Measurements from ENCODE around the gene DAGLA. TPM values are rescaled to one million over a fixed set of nuclear protein-coding genes. Genes with fewer than 3 reads are reported as not detected.

Gene DAGLA
- total and polyA plus RNA-seq, 2 donors (not counting 1 experiment from before 2014, with no cell fraction given), result 0.06 TPM; not detected in 1

DNA sequence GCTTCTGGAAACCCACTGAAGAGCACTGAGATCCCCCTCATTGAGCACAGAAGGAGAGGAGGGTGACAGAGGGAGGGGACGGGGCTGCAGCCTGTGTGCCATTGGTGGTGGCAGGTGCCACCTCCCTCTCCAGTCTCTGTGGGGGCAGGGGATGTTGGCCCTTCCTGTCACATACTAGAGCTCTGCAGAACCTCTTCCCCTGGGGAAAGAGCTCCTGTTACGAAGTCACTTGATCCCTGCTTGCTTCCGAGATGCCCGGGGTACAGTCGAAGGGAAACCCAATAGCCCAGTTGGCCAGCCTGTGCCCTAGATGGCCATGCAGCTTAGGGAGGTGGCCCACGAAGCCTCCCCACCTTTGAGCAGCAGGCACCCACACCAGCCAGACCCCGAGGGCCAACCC, 29.4 kb downstream of the DAGLA start:
- no peak for DNase-seq
- H3K27me3 Mint-ChIP-seq, result peaks cover 13% of the 10 kb centered on the region
- Histone ChIP-seq H3K4me3 (ENCODE audit: control extremely low read depth in 1 of 5, extremely low read depth in 1 of 5, insufficient read depth in 1 of 5, low read depth in 2 of 5, low read length in 4 of 5) (no peak overlapping the region), H4K20me1 (ENCODE audit: control insufficient read depth, insufficient read depth, low read length, poor library complexity, severe bottlenecking) (no peaks in the 10 kb centered on the region), H2AFZ (ENCODE audit: insufficient read depth, low read depth, low read length, poor library complexity, severe bottlenecking) (no peak overlapping the region), H3K79me2 (ENCODE audit: control insufficient read depth, insufficient read depth, low read length) (no peaks in the 10 kb centered on the region), H3K4me2 (replicated peaks; ENCODE audit: low read depth, low read length, poor library complexity, severe bottlenecking) (no peak overlapping the region), H3K36me3 (replicated peaks in 1 of 2; ENCODE audit: control extremely low read depth in 1 of 2, control insufficient read depth in 1 of 2, extremely low read depth in 1 of 2, insufficient read depth in 2 of 2, low read length in 1 of 2) (no peaks in the 10 kb centered on the region), H3K27me3 (replicated peaks in 1 of 4; ENCODE audit: control extremely low read depth in 1 of 4, control insufficient read depth in 3 of 4, insufficient read depth in 4 of 4, low read length in 3 of 4) (no peaks in the 10 kb centered on the region), H3K9me3 (ENCODE audit: control extremely low read depth in 1 of 3, control insufficient read depth in 2 of 3, insufficient read depth in 1 of 3, low read length in 2 of 3) (peaks cover 0 to 2% (median 0%) of the 10 kb centered on the region in 3 donors), H3K9ac (ENCODE audit: low read length) (no peak overlapping the region), H3K27ac (ENCODE audit: low read length in 2 of 2) (no peak overlapping the region), H3K4me1 (ENCODE audit: control insufficient read depth in 2 of 2, insufficient read depth in 2 of 2, low read length in 2 of 2) (no peaks in the 10 kb centered on the region)
- no peaks in the 10 kb centered on the region for H3K4me1 Mint-ChIP-seq
- ChIA-PET POLR2A (no interaction called here), CTCF (no interaction called here)
- ATAC-seq (ENCODE audit: low read depth), result no peak
- intact Hi-C loops (cut with micrococcal nuclease), result no loop called here
- no peak for TF ChIP-seq EZH2 (IDR thresholded peaks at IDR 0.05; ENCODE audit: borderline replicate concordance, insufficient read depth, low read depth, low read length, poor library complexity, severe bottlenecking)
- H3K4me3 Mint-ChIP-seq, result no peak overlapping the region
- 48% methylated on average over 5 of the region's 7 CpGs for WGBS (ENCODE audit: insufficient coverage)
- no peaks in the 10 kb centered on the region for H3K9me3 Mint-ChIP-seq (ENCODE audit: insufficient read depth)
- no peak overlapping the region for H3K27ac Mint-ChIP-seq

DNA sequence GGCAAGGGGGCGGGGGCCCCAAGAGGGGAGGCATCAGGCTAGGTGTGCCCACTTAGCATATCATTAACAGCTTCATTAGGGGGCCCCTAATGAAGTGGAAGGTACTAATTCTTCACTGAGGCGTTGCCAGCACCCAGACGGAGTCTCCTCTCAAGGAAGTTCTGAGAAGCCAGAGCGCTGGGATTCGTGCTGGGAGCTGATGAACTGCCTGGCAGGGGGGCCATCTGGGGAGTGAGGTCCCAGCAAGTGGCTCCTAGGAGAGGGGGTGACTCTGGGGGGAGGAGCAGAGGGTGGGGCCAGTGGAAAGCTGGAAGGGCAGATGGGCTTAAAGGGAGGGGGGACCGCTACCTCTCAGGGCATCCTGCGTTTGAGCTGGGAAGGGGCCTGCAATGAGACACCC, 29.8 kb downstream of the DAGLA start:
- no peak overlapping the region for H3K4me3 ChIP-seq (ENCODE audit: control extremely low read depth in 1 of 5, extremely low read depth in 1 of 5, insufficient read depth in 1 of 5, low read depth in 2 of 5, low read length in 4 of 5)
- H3K9ac ChIP-seq (ENCODE audit: low read length), result no peak overlapping the region
- Mint-ChIP-seq H3K27me3 (peaks cover 13% of the 10 kb centered on the region), H3K9me3 (ENCODE audit: insufficient read depth) (no peaks in the 10 kb centered on the region), H3K4me3 (no peak overlapping the region), H3K4me1 (no peaks in the 10 kb centered on the region), H3K27ac (no peak overlapping the region)
- WGBS (ENCODE audit: insufficient coverage), result 89% methylated on average over 6 of the region's 7 CpGs
- H3K27ac ChIP-seq (ENCODE audit: low read length in 2 of 2), result no peak overlapping the region
- H3K27me3 ChIP-seq (replicated peaks in 1 of 4; ENCODE audit: control extremely low read depth in 1 of 4, control insufficient read depth in 3 of 4, insufficient read depth in 4 of 4, low read length in 3 of 4), result no peaks in the 10 kb centered on the region
- ChIA-PET CTCF (no interaction called here), POLR2A (no interaction called here)
- H3K4me1 ChIP-seq (ENCODE audit: control insufficient read depth in 2 of 2, insufficient read depth in 2 of 2, low read length in 2 of 2), result no peaks in the 10 kb centered on the region
- no peaks in the 10 kb centered on the region for H3K79me2 ChIP-seq (ENCODE audit: control insufficient read depth, insufficient read depth, low read length)
- ATAC-seq (ENCODE audit: low read depth) (no peak), DNase-seq (no peak)
- intact Hi-C loops (cut with micrococcal nuclease), result no loop called here
- H2AFZ ChIP-seq (ENCODE audit: insufficient read depth, low read depth, low read length, poor library complexity, severe bottlenecking), result no peak overlapping the region
- peaks cover 0 to 2% (median 0%) of the 10 kb centered on the region in 3 donors for H3K9me3 ChIP-seq (ENCODE audit: control extremely low read depth in 1 of 3, control insufficient read depth in 2 of 3, insufficient read depth in 1 of 3, low read length in 2 of 3)
- H3K36me3 ChIP-seq (replicated peaks in 1 of 2; ENCODE audit: control extremely low read depth in 1 of 2, control insufficient read depth in 1 of 2, extremely low read depth in 1 of 2, insufficient read depth in 2 of 2, low read length in 1 of 2), result no peaks in the 10 kb centered on the region
- no peak overlapping the region for H3K4me2 ChIP-seq (replicated peaks; ENCODE audit: low read depth, low read length, poor library complexity, severe bottlenecking)
- no peak for TF ChIP-seq EZH2 (IDR thresholded peaks at IDR 0.05; ENCODE audit: borderline replicate concordance, insufficient read depth, low read depth, low read length, poor library complexity, severe bottlenecking)
- TF ChIP-seq, protein P1, sequence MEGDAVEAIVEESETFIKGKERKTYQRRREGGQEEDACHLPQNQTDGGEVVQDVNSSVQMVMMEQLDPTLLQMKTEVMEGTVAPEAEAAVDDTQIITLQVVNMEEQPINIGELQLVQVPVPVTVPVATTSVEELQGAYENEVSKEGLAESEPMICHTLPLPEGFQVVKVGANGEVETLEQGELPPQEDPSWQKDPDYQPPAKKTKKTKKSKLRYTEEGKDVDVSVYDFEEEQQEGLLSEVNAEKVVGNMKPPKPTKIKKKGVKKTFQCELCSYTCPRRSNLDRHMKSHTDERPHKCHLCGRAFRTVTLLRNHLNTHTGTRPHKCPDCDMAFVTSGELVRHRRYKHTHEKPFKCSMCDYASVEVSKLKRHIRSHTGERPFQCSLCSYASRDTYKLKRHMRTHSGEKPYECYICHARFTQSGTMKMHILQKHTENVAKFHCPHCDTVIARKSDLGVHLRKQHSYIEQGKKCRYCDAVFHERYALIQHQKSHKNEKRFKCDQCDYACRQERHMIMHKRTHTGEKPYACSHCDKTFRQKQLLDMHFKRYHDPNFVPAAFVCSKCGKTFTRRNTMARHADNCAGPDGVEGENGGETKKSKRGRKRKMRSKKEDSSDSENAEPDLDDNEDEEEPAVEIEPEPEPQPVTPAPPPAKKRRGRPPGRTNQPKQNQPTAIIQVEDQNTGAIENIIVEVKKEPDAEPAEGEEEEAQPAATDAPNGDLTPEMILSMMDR (IDR thresholded peaks at IDR 0.05), result no peak
- H4K20me1 ChIP-seq (ENCODE audit: control insufficient read depth, insufficient read depth, low read length, poor library complexity, severe bottlenecking), result no peaks in the 10 kb centered on the region
